Peyer's patch (tissue), 4 donors: ENCODE measurements around the gene EDN1. TPM values are rescaled to one million over a fixed set of nuclear protein-coding genes. Genes with fewer than 3 reads are reported as not detected.

Experiments
- DNase-seq, 3 donors: peaks; one replicate each; pipeline ENCODE4 v3.0.0-alpha.2; 2017 to 2019
- H3K27ac ChIP-seq, 4 donors: fragments of 200-600 bp; sonication (generic); one replicate each; pipeline ENCODE4 v1.5.1; 2016 to 2019
- H3K27me3 ChIP-seq, 2 donors: fragments of 200-600 bp; sonication (generic); one replicate each; pipeline ENCODE4 v1.5.1; 2019
- H3K36me3 ChIP-seq, 3 donors: fragments of 200-600 bp; sonication (generic); one replicate each; pipeline ENCODE4 v1.5.1; 2016 to 2019
- H3K4me1 ChIP-seq, 4 donors: fragments of 200-600 bp; sonication (generic); one replicate each; pipeline ENCODE4 v1.5.1; 2016 to 2019
- H3K4me3 ChIP-seq, 4 donors: fragments of 200-600 bp; sonication (generic); 1 replicate in 3 of 4; 2 replicates in 1 of 4; pipeline ENCODE4 v1.5.1; 2016 to 2019; ENCODE audit warnings: mild to moderate bottlenecking in 1 of 4
- H3K9me3 ChIP-seq, 4 donors: fragments of 200-600 bp; sonication (generic); one replicate each; pipeline ENCODE4 v1.5.1; 2016 to 2019; ENCODE audit warnings: mild to moderate bottlenecking in 1 of 4
- POLR2A ChIP-seq, 2 donors: fragments of 450-650 bp; IDR thresholded peaks; one replicate each; pipeline ENCODE4 v1.5.1; 2017; ENCODE audit warnings: antibody characterized with exemption in 2 of 2, mild to moderate bottlenecking in 2 of 2, moderate library complexity in 2 of 2
- total RNA-seq, 4 donors: library from RNA; depleted of rRNA; stranded (reverse); fragments of >200 nt; gene quantifications; one replicate each; pipeline ENCODE4 v1.1.0, GENCODE V29; 2016
- TF ChIP-seq, protein P1 (sequence below), 6 experiments: fragments of 450-650 bp in 4 of 6; fragments of 200-600 bp in 2 of 6; sonication (generic) in 1 of 6; IDR thresholded peaks; one replicate each; pipeline ENCODE4 v1.5.1; 2017 to 2019; ENCODE audit warnings: antibody characterized with exemption in 6 of 6, mild to moderate bottlenecking in 3 of 6, moderate library complexity in 1 of 6

Gene EDN1
- total RNA-seq, 4 donors from 2014 or later: 5.8 to 19.0 (median 13.5) TPM

- Histone ChIP-seq H3K4me1 (no peaks in the 10 kb centered on the region), H3K4me3 (no peak overlapping the region)
- TF ChIP-seq, protein P1, sequence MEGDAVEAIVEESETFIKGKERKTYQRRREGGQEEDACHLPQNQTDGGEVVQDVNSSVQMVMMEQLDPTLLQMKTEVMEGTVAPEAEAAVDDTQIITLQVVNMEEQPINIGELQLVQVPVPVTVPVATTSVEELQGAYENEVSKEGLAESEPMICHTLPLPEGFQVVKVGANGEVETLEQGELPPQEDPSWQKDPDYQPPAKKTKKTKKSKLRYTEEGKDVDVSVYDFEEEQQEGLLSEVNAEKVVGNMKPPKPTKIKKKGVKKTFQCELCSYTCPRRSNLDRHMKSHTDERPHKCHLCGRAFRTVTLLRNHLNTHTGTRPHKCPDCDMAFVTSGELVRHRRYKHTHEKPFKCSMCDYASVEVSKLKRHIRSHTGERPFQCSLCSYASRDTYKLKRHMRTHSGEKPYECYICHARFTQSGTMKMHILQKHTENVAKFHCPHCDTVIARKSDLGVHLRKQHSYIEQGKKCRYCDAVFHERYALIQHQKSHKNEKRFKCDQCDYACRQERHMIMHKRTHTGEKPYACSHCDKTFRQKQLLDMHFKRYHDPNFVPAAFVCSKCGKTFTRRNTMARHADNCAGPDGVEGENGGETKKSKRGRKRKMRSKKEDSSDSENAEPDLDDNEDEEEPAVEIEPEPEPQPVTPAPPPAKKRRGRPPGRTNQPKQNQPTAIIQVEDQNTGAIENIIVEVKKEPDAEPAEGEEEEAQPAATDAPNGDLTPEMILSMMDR (IDR thresholded peaks at IDR 0.05): no peak
- no peak for TF ChIP-seq POLR2A (IDR thresholded peaks at IDR 0.05)
Observed at GRCh38 chr6:12258591-12259075, 31.5 kb upstream of the EDN1 start.

DNA sequence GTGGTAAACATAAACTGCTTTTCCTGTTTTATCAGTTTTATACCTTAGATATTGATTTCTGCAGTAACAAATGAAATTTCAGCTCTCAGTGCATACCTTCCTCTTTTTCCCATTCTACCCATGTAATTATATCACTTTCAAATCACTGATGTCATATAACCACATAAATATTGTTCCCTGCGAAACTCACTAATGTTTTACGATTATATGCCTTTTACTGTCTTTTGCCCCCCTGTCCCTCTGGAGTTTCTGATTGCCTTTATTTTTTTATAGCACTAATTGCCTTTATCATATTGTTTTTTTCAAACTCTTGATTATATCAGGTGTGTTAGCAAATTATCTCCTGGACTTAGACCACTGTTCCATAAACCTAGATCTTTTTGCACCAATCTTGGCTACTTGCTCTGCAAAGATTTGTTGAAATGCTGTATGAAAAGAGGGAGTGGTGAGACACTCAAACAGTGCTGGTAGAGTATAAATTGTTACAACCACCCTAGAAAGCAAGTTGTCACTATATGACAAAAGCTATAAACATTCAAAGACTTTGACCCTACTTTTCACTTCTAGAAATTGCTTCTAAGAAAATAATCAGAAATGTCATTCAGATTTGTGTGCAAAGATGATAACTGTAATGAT is 29.6 kb upstream of the EDN1 start:
- Histone ChIP-seq H3K36me3 (no peaks in the 10 kb centered on the region), H3K4me3 (peak overlapping the region in 2 of 4 donors; percentile 34 to 40), H3K27ac (peak overlapping the region in 3 of 4 donors; percentile 40 to 87 (median 79)), H3K4me1 (peaks cover 0 to 4% (median 0%) of the 10 kb centered on the region in 4 donors), H3K27me3 (no peaks in the 10 kb centered on the region), H3K9me3 (no peaks in the 10 kb centered on the region)
- TF ChIP-seq, protein P1 (IDR thresholded peaks at IDR 0.05): no peak
- TF ChIP-seq POLR2A (IDR thresholded peaks at IDR 0.05): no peak
- DNase-seq: no peak

More at GRCh38 chr6:12258591-12259075, 31.5 kb upstream of the EDN1 start:
- Histone ChIP-seq H3K27ac (no peak overlapping the region), H3K27me3 (no peaks in the 10 kb centered on the region), H3K9me3 (no peaks in the 10 kb centered on the region), H3K36me3 (no peaks in the 10 kb centered on the region)
- DNase-seq: no peak

DNA sequence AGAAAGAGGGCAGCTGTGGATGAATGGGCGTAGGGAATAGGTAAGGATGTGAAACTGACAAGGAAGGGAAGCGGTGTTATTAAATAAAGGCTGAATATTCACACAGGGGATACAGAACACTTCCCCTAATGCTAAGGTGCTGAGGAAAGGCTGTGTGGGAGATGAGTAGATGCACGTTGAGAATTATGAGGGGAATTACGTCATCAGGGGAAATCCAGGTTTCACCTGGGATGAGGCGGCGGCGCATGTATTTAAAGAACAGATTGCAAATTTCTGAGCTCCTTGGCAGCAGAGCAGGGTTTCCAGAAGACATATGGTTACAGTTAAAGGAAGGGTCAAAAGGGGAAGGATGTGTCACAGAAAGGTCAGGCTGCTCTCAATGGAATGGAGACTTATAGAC is 28.7 kb upstream of the EDN1 start:
- TF ChIP-seq POLR2A (IDR thresholded peaks at IDR 0.05): no peak
- TF ChIP-seq, protein P1 (IDR thresholded peaks at IDR 0.05): no peak
- H3K27me3 ChIP-seq: no peaks in the 10 kb centered on the region
- H3K36me3 ChIP-seq: no peaks in the 10 kb centered on the region
- peak in 1 of 3 donors; percentile 57 for DNase-seq
- H3K4me3 ChIP-seq: peak overlapping the region in 3 of 4 donors; percentile 5 to 40 (median 34)
- H3K4me1 ChIP-seq: peaks cover 0 to 9% (median 0%) of the 10 kb centered on the region in 4 donors
- H3K27ac ChIP-seq: peak overlapping the region in 3 of 4 donors; percentile 40 to 87 (median 79)
- no peaks in the 10 kb centered on the region for H3K9me3 ChIP-seq

GRCh38 chr6:12262236-12263061 is 27.7 kb upstream of the EDN1 start:
- peak overlapping the region in 2 of 4 donors; percentile 34 to 40 for H3K4me3 ChIP-seq
- H3K4me1 ChIP-seq: peaks cover 0 to 9% (median 0%) of the 10 kb centered on the region in 4 donors
- peak in 2 of 3 donors; percentile 78 to 87 for DNase-seq
- no peaks in the 10 kb centered on the region for H3K9me3 ChIP-seq
- no peaks in the 10 kb centered on the region for H3K27me3 ChIP-seq
- H3K27ac ChIP-seq: peak overlapping the region in 3 of 4 donors; percentile 40 to 87 (median 79)
- no peaks in the 10 kb centered on the region for H3K36me3 ChIP-seq
- TF ChIP-seq, protein P1 (IDR thresholded peaks at IDR 0.05): no peak
- peak; percentile 22 to 66 for TF ChIP-seq POLR2A (IDR thresholded peaks at IDR 0.05)

DNA sequence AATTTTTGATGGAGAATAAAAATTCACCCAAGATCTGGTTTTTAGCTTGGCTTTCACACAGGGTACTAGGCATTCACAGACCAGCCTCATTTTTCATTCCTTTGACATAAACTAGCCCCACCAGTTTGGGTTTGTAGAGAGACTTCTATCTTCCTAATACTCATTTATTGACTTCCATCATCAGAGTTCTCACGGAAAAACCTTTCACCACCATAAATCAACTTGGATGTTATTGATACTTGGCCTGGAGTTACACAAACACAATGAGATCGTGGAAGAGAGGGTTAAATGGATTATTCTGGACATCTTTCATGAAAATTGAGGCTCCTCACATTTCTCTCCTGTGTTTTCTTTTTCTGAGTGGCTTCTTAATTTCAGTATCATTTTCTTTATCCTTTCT is 26.8 kb upstream of the EDN1 start:
- Histone ChIP-seq H3K36me3 (no peaks in the 10 kb centered on the region), H3K27ac (peak overlapping the region in 1 of 4 donors; percentile 87), H3K27me3 (no peaks in the 10 kb centered on the region), H3K9me3 (no peaks in the 10 kb centered on the region), H3K4me1 (peaks cover 0 to 9% (median 0%) of the 10 kb centered on the region in 4 donors), H3K4me3 (peak overlapping the region in 1 of 4 donors; percentile 40)
- TF ChIP-seq, protein P1 (IDR thresholded peaks at IDR 0.05): no peak
- DNase-seq: no peak
